NCI-H2227 (cell line): ENCODE results near the gene DOCK4.

Experiments
- DNase-seq: peaks from one replicate; lab custom pipeline; 2025; ENCODE audit not compliant: unreplicated experiment; lab: John Stamatoyannopoulos, UW

Gene DOCK4

DNA sequence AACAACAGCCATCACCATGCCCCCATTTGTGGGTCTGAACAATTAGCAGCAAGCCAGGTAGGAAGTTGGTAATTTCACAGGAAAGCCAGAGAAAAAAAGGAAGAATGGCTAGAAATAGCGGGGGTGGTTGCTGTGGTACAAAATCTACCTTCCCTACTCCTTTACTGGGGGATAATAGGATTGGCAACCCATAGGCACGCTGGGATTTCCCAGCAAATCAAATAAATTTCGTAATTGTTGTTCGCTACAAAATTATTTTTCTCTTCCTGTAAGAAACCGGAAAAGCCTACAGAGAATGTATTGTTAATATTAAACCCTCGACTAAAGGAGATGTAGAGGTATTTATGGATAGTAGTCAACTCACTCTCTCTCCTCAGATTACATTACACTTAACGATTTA is 123.9 kb downstream of the DOCK4 start:
- DNase-seq, result no peak

- no peak for DNase-seq
Measured at GRCh38 chr7:112081778-112082177, 124.4 kb downstream of the DOCK4 start.

- no peak for DNase-seq
Measured at GRCh38 chr7:112080978-112081377, 125.2 kb downstream of the DOCK4 start.

DNA sequence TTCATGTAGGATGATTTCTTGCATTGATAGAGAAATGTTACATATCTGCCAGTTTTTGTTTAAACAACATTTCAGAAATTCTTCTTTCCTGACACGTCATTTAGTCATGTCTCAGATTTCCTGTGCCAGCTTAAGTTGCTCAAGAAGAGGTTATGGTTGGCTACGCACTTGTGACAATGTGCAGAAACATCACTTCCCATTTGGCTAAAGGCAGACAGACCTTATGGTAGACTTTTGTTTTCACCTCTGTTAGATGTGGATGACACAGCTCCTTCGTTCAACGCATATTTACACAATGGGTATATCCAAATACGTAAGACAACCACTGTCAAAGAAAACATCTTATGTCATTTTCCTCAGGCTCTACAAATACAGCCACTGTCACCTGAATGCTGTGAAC is 125.8 kb downstream of the DOCK4 start:
- no peak for DNase-seq

DNA sequence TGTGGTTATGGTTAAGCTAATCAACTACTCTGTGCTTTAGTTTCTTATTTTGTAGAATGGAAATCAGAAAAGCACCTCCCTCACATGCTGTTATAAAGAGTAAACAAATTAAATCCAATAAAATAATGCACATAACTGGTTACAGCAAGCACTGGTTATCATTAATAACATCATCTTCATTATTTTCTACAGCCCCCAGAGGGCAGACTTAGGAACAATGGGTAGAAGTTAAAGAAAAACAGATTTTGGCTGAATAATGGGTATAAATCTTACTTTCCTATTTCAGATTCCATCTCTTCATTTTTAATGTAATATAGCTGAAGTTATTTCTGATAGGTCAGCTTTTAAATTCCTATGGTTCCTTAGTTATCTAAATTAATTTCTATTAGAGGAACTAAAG is 126.5 kb downstream of the DOCK4 start:
- no peak for DNase-seq

DNA sequence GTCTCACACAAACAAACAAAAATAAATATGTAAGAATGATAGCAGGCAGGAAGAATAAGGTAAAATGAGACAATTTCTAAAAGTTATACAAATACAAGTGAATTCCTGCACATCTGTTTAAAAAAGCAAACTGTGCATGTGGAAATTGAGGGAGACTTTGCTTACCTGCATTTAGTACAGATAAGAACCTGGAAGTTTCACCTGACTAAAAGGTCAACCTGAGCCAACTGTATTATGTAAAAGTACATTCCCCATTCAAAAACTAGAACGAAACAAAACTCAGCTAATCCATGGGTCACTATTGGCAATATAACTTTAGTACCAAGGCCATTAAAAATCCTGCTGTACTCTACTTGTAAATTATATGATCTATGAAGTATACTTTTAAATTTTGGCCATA is 127.1 kb downstream of the DOCK4 start:
- DNase-seq, result no peak

DNA sequence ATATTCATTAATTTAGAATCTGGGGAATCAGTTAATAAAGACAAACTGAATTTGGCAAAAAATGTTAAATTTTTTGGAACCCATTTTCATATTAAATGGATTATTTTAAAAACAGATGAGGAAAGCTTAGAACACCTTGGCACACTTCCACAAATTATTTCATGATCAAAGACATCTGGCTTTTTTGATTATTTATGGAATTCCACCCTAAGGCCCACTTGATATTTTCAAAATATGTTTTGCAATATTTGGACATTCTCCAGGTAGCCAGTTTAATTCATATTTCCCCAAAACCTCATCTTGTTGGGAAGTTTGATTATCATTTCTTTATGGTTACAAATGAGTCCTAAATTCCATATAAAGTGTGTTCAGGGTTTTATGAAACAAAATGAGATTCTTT is 129.9 kb downstream of the DOCK4 start:
- DNase-seq, result no peak

- no peak for DNase-seq
Measured at GRCh38 chr7:112074464-112074863, 131.7 kb downstream of the DOCK4 start.

DNA sequence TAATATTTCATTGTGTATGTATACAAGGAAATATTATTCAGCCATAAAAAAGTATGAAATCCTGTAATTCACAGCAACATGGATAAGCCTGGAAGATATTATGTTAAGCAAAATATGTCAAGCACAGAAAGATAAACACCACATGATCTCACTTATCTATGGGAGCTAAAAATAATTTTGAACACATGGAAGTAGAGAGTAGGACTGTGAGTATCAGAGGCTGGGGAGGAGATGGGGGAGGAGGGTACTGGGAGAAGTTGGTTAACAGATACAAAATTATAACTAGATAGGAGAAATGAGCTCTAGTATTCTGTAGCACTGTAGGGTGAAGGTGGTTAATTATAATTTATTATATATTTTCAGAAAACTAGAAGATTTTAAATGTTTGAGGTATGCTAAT is 132.7 kb downstream of the DOCK4 start:
- DNase-seq, result no peak

DNA sequence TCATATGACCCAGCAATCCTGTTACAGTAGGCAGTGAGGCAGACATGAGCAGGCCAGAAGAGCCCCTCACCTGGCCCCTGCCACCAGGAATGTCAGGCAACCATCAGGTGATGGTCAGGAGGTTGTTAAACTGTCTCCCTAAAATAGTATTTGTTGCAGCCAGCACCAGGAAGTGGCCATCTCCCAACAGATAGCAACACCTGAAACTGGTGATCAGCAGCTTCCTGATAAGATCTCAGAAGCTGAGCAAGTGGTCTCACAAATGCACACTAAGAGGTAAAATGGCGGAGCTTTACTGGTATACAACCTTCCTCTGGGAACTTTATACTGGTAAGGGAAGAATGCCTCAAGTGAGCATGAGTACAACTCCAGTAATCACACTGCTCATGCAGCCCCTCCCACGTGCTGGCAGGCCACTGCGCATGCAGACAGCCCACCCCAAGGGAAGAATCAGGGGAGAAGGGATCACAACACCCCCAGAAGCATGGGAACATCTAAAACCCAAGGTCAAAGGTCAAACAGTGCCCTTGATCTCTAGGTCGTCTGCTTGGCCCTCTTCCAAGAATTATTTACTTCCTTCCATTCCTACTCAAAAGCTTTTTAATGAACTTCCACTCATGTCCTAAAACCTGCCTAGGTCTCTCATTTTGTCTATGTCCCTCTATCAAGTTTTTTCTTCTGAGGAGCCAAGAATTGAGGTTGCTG is 133.5 kb downstream of the DOCK4 start:
- no peak for DNase-seq

DNA sequence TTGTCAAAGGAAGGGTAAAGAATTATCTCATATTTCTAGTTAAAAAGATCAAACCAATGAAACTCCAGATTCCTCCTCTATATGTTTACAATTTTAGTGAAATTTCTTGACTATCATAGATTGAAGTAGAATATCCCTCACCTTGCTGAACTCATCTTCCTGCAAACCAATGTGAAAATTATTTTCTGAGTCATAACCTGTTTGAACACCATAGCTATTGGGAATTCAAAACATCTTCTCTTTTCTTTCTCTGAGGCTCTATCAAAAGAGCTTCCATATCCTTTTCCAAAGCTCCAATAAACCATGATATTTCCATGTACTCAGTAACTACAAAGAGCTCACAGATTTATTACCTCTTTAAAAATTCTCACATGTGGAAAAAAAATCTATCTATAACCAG is 134.3 kb downstream of the DOCK4 start:
- no peak for DNase-seq

- no peak for DNase-seq
Measured at GRCh38 chr7:112070674-112071256, 135.4 kb downstream of the DOCK4 start.

DNA sequence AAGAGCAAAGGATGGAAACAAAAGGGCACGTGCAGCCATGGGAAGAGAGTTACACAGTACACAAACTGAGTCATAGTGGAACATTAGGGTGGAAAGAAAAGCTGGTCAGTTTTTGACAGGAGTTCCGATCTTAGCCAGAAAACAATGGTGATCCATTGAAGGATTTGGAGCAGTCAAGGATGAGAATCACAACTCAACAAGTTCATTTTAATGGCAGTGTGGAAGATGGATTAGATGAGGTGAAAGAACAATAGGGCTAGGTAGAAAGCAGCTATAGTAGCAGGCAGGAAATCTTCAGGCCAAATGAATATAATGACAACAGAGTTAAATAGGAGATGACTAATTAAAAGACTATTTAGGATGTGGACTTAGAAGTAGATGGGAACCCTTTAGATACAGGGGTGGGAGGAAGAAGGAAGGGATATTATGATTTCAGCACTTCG is 136.3 kb downstream of the DOCK4 start:
- DNase-seq, result no peak

- DNase-seq, result no peak
Measured at GRCh38 chr7:112068967-112069366, 137.2 kb downstream of the DOCK4 start.

DNA sequence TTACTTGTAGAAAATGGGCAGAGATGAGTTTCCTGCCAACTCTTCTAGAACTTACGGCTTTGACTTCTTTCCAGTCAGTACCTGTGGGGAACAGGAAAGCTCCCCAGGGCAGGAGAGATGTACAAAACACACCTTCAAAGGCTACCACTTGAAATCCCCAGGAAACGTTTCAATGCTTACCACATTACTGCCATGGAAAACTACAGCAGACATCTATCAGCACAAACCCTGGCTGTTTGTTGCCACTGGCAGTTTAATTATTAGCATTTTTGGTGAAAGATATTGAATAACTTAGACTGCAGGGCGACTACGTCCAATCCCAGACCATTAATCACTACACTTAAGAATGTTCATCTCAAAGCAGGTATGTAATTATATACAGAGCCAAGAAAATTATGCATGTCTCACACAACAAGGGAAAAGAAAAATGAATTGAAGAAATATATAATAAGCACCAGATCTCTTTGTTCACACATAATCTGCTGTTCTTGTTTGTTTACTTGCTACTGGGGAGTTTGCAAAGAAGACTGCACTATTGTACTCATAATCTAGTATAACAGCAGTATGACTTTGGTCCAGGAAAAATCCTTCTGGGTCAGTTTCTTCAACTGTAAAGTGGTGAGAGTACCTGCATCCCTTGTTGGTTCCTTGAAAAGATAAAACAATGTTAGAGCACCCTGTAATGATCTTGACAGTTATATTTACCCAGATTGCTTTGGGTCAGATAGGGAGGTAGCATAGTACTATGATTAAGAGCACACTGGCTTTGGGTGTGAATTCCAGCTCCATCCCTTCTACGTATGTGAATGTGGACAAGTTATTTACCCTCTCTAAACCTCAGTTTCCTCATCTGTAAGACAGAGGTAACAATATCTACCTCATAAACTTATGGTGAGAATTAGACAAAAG is 138.3 kb downstream of the DOCK4 start:
- DNase-seq, result no peak

DNA sequence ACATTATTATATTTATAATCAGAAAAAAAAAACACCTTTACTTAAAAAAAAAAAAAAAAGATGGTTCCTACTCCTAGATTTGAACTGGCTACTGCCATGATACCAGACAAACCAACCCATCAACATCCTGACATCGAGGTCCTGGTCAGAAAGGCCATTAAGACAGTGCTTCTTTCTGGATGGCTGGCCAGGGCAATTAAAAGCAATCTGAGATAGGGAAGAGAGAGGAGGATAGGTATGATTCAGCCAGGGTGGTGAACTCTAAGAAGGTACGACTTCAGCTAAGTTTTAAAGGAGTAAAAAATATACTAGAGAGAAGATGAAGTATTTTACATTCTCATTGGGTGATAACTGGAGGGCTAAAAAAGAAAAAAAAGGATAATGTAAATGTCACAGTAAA is 139.0 kb downstream of the DOCK4 start:
- DNase-seq, result no peak

DNA sequence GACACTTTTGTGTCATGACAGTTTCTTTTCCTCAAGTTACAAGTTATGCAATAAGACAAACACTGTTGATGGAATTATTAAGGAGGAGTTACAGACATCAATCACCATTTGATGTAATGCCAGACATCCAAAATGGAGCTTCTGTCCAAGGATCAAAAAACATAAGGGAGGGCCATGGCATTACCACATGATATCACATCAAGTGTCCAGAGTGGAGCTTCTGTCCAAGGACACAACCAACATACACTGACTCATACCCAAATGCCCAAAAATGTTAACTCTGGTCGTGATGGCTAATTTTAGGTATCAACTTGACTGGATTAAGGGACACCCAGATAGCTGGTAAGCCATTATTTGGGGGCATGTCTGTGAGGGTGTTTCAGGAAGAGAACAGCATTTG is 140.4 kb downstream of the DOCK4 start:
- DNase-seq, result no peak

DNA sequence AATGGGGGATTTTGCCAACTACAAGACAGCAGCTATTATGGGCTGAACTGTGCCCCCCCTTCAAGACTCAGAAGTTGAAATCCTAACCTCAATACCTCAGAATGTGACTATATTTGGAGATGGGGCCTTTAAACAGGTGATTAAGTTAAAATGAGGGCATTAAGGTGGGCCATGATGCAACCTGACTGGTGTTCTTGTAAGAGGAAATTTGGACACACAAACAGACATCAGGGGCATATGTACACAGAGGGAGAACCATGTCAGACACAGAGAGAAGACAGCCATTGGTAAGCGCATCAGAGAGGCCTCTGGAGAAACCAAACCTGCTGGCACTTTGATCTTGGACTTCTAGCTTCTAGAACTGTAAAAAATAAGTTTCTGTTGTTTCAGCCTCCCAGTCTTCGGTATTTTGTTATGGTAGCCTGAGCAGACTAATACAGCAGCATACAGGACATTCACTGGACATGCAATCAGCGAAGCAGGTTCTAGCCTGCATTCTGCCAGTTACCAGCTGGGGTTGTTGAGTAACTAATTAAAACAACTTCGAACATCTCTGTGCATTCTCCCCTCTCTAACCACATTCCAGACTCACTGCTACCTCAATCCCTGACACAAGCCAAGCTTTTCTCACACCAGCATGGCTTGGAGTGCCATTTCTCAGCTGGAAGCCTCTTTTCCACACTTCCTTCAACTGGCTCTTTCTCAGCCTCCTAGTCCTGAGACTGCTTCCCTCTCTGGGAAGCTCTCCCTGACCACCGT is 141.4 kb downstream of the DOCK4 start:
- no peak for DNase-seq

- no peak for DNase-seq
Measured at GRCh38 chr7:112063974-112064373, 142.2 kb downstream of the DOCK4 start.

GRCh38 chr7:112061051-112061450 is 145.1 kb downstream of the DOCK4 start:
- DNase-seq, result no peak

DNA sequence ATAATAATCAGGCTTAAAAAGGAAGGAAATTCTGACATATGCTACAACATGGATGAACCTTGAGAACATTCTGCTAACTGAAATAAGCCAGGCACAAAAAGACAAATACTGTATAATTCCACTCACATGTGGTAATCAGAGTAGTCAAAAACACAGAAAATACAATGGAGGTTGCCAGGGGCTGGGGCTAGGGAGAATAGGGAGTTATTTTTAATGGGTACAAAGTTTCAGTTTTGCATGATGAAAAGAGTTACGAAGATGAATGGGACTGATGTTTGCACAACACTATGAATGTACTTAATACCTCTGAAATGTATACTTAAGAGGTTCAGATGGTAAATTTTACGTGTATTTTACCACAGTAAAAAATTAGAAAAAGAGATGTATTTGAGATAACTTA is 145.6 kb downstream of the DOCK4 start:
- no peak for DNase-seq
